ENCODE data around the gene PPA2.

GRCh38 chr4:105422207-105422920, 51.5 kb downstream of the PPA2 start:
- no peak for TF ChIP-seq ZNF785 (tag by site-specific recombination; IDR thresholded peaks at IDR 0.05)
- TF ChIP-seq CTCF (tag by site-specific recombination; IDR thresholded peaks at IDR 0.05): no peak
- TF ChIP-seq ZNF707 (tag by site-specific recombination; IDR thresholded peaks at IDR 0.05): no peak
- TF ChIP-seq ZNF423 (tag by site-specific recombination; IDR thresholded peaks at IDR 0.05): no peak
- no peak for TF ChIP-seq ZBTB7A (tag by site-specific recombination; IDR thresholded peaks at IDR 0.05; ENCODE audit: low read depth)
- TF ChIP-seq ATF2 (tag by site-specific recombination; IDR thresholded peaks at IDR 0.05; ENCODE audit: low read depth): no peak
- TF ChIP-seq ZFP3 (tag by site-specific recombination; IDR thresholded peaks at IDR 0.05; ENCODE audit: low read depth): no peak
- TF ChIP-seq ZNF37A (tag by site-specific recombination; IDR thresholded peaks at IDR 0.05): no peak
